Colonic mucosa (tissue), 4 donors: ENCODE results near the gene PNPLA7. TPM values are rescaled to one million over a fixed set of nuclear protein-coding genes. Genes with fewer than 3 reads are reported as not detected.
A peak's percentile ranks its signal among the peaks of the same experiment; 100 is the strongest.
"Not testable (repeated sequence)": the region's sequence is repeated elsewhere in the genome, so short reads cannot be mapped to it uniquely, and the experiment has no call there.

ENCODE experiments used
- DNase-seq: peaks from one replicate; pipeline ENCODE4 v3.0.0-alpha.2; 2020
- H3K27ac ChIP-seq: fragments of 200-600 bp; one replicate; pipeline ENCODE4 v1.8.0; 2021
- H3K27me3 ChIP-seq: fragments of 200-600 bp; one replicate; pipeline ENCODE4 v1.8.0; 2021
- H3K36me3 ChIP-seq: fragments of 200-600 bp; one replicate; pipeline ENCODE4 v1.8.0; 2021
- H3K4me1 ChIP-seq: fragments of 200-600 bp; one replicate; pipeline ENCODE4 v1.8.0; 2021; ENCODE audit warnings: mild to moderate bottlenecking
- H3K4me3 ChIP-seq: fragments of 200-600 bp; one replicate; pipeline ENCODE4 v1.8.0; 2021
- H3K9ac ChIP-seq, 2 donors: one replicate each; pipeline ENCODE4 v1.7.0; 2013; ENCODE audit warnings: control low read depth in 2 of 2, low read depth in 2 of 2, low read length in 2 of 2
- H3K9me3 ChIP-seq: fragments of 200-600 bp; one replicate; pipeline ENCODE4 v1.8.0; 2021
- intact Hi-C: fragments of 100-400 bp; cut with DNase I; formaldehyde crosslinking; loops from one replicate; pipeline ENCODE4 v1.14.1; 2022
- total RNA-seq, 2 donors: library from RNA; stranded (reverse); fragmentation: NEBNext Ultra II Directional in 1 of 2; extraction: Animal tissue kit (Norgen Biotek cat#: 25700) in 1 of 2; gene quantifications; one replicate each; pipeline ENCODE4 v1.2.1, GENCODE V29; 2021
- TF ChIP-seq, protein P1 (sequence below): fragments of 200-600 bp; IDR thresholded peaks from one replicate; pipeline ENCODE4 v1.8.0; 2022; ENCODE audit warnings: antibody characterized with exemption, mild to moderate bottlenecking
- donor health status: healthy.
- donor health status: DM: no; HTN: no; CAD: no.
- donor health status: DM: no; HTN: no; CAD: no.

The PNPLA7 gene
- total RNA-seq, 2 donors from 2014 or later, result 6.1 to 7.1 TPM

- TF ChIP-seq, protein P1, sequence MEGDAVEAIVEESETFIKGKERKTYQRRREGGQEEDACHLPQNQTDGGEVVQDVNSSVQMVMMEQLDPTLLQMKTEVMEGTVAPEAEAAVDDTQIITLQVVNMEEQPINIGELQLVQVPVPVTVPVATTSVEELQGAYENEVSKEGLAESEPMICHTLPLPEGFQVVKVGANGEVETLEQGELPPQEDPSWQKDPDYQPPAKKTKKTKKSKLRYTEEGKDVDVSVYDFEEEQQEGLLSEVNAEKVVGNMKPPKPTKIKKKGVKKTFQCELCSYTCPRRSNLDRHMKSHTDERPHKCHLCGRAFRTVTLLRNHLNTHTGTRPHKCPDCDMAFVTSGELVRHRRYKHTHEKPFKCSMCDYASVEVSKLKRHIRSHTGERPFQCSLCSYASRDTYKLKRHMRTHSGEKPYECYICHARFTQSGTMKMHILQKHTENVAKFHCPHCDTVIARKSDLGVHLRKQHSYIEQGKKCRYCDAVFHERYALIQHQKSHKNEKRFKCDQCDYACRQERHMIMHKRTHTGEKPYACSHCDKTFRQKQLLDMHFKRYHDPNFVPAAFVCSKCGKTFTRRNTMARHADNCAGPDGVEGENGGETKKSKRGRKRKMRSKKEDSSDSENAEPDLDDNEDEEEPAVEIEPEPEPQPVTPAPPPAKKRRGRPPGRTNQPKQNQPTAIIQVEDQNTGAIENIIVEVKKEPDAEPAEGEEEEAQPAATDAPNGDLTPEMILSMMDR, result no peak
- H3K9ac ChIP-seq, result no peak overlapping the region
- H3K9me3 ChIP-seq, result no peaks in the 10 kb centered on the region
- no peaks in the 10 kb centered on the region for H3K36me3 ChIP-seq
- DNase-seq, result no peak
- H3K27ac ChIP-seq, result no peak overlapping the region
- H3K27me3 ChIP-seq, result no peaks in the 10 kb centered on the region
- no peaks in the 10 kb centered on the region for H3K4me1 ChIP-seq
- intact Hi-C loops, result no loop called here
- no peak overlapping the region for H3K4me3 ChIP-seq
These were observed 7.9 kb upstream of the PNPLA7 start for GRCh38 chr9:137558127-137558526.

DNA sequence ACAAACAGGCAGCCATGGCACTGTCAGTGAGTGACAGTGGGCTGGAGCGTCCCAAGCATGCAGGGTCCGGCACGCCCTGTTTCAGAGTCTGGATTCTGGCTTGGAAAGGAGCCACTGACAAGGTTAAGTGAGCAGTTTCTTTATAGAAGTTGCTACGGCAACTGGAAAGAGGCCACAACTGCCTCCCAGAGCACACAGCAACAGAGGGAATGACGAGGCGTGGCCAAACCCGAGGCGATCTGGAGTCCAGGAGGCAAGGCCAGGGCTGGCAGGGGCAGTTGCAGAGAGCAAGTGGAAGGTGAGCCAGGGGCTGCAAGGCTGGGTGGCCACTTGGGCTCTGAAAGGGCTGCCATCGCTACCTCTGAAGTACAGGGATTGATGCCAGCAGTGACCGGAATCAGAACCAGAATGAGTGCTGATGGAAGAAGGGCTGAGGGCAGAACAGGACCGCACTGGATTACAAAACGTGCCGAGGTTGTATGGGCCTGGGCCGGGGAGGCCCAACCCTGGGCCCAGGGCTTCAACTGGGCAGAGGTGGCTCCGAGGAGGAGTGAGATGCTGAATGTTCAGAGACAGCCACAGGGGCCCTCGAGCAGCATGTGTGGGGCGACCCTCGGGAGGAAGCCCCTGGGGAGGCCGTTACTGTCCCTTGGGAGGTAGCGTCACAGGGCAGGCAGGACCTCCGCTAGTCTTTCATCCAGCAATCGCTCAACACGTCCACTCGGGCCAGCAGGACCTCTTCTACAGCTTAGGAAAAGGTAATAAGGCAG lies 6.1 kb upstream of the PNPLA7 start:
- Histone ChIP-seq H3K27ac (no peak overlapping the region), H3K4me1 (no peaks in the 10 kb centered on the region), H3K4me3 (no peak overlapping the region), H3K9ac (peak overlapping the region in 1 of 2 donors; percentile 10), H3K36me3 (no peaks in the 10 kb centered on the region), H3K9me3 (no peaks in the 10 kb centered on the region), H3K27me3 (no peaks in the 10 kb centered on the region)
- peak; percentile 67 for DNase-seq
- intact Hi-C loops, result no loop called here
- TF ChIP-seq, protein P1, result no peak

DNA sequence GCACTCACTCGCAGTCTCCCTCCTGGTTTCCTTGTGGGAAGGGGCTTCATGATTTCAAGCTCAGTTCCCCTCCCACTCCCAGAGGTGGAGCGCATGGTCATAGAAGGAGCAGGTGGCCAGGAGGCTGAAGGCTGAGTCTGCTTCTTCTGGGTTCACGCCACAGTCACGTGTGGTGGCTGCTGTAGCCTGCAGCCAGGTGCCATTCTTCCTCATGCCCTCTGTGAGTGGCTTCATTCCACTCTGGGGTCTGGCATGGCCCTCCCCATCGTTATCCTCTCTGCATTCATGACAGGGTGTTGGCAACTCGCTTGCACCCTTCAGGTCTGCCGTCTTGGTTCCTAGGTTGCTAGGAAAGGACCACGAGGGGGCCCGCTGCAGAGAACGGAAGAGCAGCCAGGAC lies 5.0 kb upstream of the PNPLA7 start:
- H3K27ac ChIP-seq, result no peak overlapping the region
- H3K9ac ChIP-seq, result no peak overlapping the region
- TF ChIP-seq, protein P1, result no peak
- H3K4me1 ChIP-seq, result peaks cover under 1% of the 10 kb centered on the region
- H3K36me3 ChIP-seq, result no peaks in the 10 kb centered on the region
- no peaks in the 10 kb centered on the region for H3K27me3 ChIP-seq
- no peaks in the 10 kb centered on the region for H3K9me3 ChIP-seq
- intact Hi-C loops, result no loop called here
- H3K4me3 ChIP-seq, result no peak overlapping the region
- DNase-seq, result no peak

DNA sequence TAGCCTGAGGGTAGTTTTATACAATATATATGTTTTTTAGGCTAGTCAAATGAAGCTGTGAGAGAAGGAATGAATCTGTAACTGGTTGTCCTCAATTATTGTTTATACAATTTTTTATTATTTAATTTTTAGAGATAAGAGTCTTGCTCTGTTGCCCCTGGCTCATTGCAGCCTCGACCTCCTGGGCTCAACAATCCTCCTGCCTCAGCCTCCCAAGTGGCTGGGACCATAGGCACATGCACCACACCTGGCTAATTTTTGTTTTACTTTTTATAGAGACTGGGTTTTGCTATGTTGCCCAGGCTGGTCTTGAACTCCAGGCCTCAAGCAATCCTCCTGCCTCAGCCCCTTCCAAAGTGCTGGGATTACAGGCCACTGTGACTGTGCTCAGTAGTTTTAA lies 4.1 kb upstream of the PNPLA7 start:
- Histone ChIP-seq H3K27me3 (no peaks in the 10 kb centered on the region), H3K27ac (no peak overlapping the region), H3K9me3 (no peaks in the 10 kb centered on the region), H3K4me1 (peaks cover 6% of the 10 kb centered on the region), H3K36me3 (no peaks in the 10 kb centered on the region), H3K9ac (no peak overlapping the region), H3K4me3 (no peak overlapping the region)
- no peak for DNase-seq
- TF ChIP-seq, protein P1, result no peak
- intact Hi-C loops, result no loop called here

DNA sequence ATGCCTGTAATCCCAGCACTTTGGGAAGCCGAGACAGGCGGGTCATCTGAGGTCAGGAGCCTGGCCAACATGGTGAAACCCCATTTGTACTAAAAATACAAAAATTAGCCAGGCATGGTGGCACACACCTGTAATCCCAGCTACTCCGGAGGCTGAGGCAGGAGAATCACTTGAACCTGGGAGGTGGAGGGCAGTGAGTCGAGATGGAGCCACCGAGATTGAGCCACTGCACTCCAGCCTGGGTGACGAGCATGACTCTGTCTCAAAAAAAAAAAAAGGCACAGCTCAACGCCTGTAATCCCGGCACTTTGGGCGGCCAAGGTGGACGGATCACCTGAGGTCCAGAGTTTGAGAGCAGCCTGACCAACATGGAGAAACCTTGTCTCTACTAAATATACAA lies 3.5 kb upstream of the PNPLA7 start:
- H3K9me3 ChIP-seq, H3K27me3 ChIP-seq, DNase-seq, H3K36me3 ChIP-seq, intact Hi-C loops, H3K4me3 ChIP-seq, H3K27ac ChIP-seq, H3K9ac ChIP-seq, H3K4me1 ChIP-seq: not testable (repeated sequence)

- H3K4me1 ChIP-seq, result peaks cover 6% of the 10 kb centered on the region
- peak overlapping the region; percentile 90 for H3K4me3 ChIP-seq
- peak; percentile 50 for DNase-seq
- intact Hi-C loops, result no loop called here
- H3K27me3 ChIP-seq, result no peaks in the 10 kb centered on the region
- H3K9ac ChIP-seq, result peak overlapping the region; percentile 91 to 93
- TF ChIP-seq, protein P1, result no peak
- H3K36me3 ChIP-seq, result no peaks in the 10 kb centered on the region
- peak overlapping the region; percentile 89 for H3K27ac ChIP-seq
- H3K9me3 ChIP-seq, result no peaks in the 10 kb centered on the region
These were observed 2.0 kb upstream of the PNPLA7 start for GRCh38 chr9:137552022-137552768.
